Lower leg skin (tissue), 4 donors: ENCODE results near the gene ATIC. TPM values are rescaled to one million over a fixed set of nuclear protein-coding genes. Genes with fewer than 3 reads are reported as not detected.

Experiments
- DNase-seq, 2 donors: peaks; one replicate each; pipeline ENCODE4 v3.0.0-alpha.2; 2019; ENCODE audit warnings: low spot score in 2 of 2
- H3K4me3 ChIP-seq: fragments of 200-600 bp; sonication (generic); 2 replicates; pipeline ENCODE4 v1.5.1; 2017; ENCODE audit warnings: mild to moderate bottlenecking, low read depth; ENCODE audit not compliant: poor library complexity, severe bottlenecking
- CTCF ChIP-seq, 3 donors: fragments of 450-650 bp; IDR thresholded peaks; one replicate each; pipeline ENCODE4 v1.5.1; 2016; ENCODE audit warnings: antibody characterized with exemption in 3 of 3, mild to moderate bottlenecking in 3 of 3, moderate library complexity in 2 of 3
- POLR2A ChIP-seq, 2 donors: fragments of 450-650 bp; IDR thresholded peaks; one replicate each; pipeline ENCODE4 v1.6.1; 2016 to 2017; ENCODE audit warnings: antibody characterized with exemption in 2 of 2, mild to moderate bottlenecking in 1 of 2, moderate library complexity in 1 of 2
- WGBS, 2 donors: methylation state at CpG; one replicate each; pipeline ENCODE4 v1.1.5; 2018; 5-methylcytosine and 5-hydroxymethylcytosine counted together
- intact Hi-C: fragments of 100-400 bp; cut with DNase I; formaldehyde crosslinking; loops from one replicate; pipeline ENCODE4 v1.15.0; 2023; ENCODE audit warnings: low total_unique reads
- total RNA-seq, 4 donors: library from RNA; depleted of rRNA; stranded (reverse); fragments of >200 nt; gene quantifications; one replicate each; pipeline ENCODE4 v1.1.0, GENCODE V29; 2016

The ATIC gene
- total RNA-seq, 4 donors from 2014 or later = 29.7 to 48.6 (median 34.6) TPM

GRCh38 chr2:215280326-215280725 lies 31.5 kb upstream of the ATIC start:
- no peak for DNase-seq
- no peak overlapping the region for H3K4me3 ChIP-seq
- TF ChIP-seq POLR2A (IDR thresholded peaks at IDR 0.05) = no peak
- no peak for TF ChIP-seq CTCF (IDR thresholded peaks at IDR 0.05)
- intact Hi-C loops = no loop called here

- intact Hi-C loops = no loop called here
- 76 to 91% methylated on average over 1 of the region's 1 CpG for WGBS, 2 donors
- no peak for TF ChIP-seq POLR2A (IDR thresholded peaks at IDR 0.05)
- no peak for TF ChIP-seq CTCF (IDR thresholded peaks at IDR 0.05)
- no peak overlapping the region for H3K4me3 ChIP-seq
- no peak for DNase-seq
These were observed 28.6 kb upstream of the ATIC start for GRCh38 chr2:215283221-215283620.

GRCh38 chr2:215286309-215286708 lies 25.6 kb upstream of the ATIC start:
- DNase-seq = no peak
- no peak for TF ChIP-seq CTCF (IDR thresholded peaks at IDR 0.05)
- TF ChIP-seq POLR2A (IDR thresholded peaks at IDR 0.05) = no peak

GRCh38 chr2:215288112-215288815 lies 23.6 kb upstream of the ATIC start:
- no peak for DNase-seq
- intact Hi-C loops = no loop called here
- H3K4me3 ChIP-seq = no peak overlapping the region
- WGBS, 2 donors = 74 to 92% methylated on average over 6 of the region's 6 CpGs
- TF ChIP-seq CTCF (IDR thresholded peaks at IDR 0.05) = no peak
- no peak for TF ChIP-seq POLR2A (IDR thresholded peaks at IDR 0.05)

More at GRCh38 chr2:215286309-215286708, 25.6 kb upstream of the ATIC start:
- intact Hi-C loops = no loop called here
- 54 to 65% methylated on average over 2 of the region's 2 CpGs for WGBS, 2 donors
- no peak overlapping the region for H3K4me3 ChIP-seq

- no peak overlapping the region for H3K4me3 ChIP-seq
- TF ChIP-seq CTCF (IDR thresholded peaks at IDR 0.05) = no peak
- no peak for TF ChIP-seq POLR2A (IDR thresholded peaks at IDR 0.05)
- intact Hi-C loops = no loop called here
- no peak for DNase-seq
- 86 to 92% methylated on average over 3 of the region's 3 CpGs for WGBS, 2 donors
These were observed 20.8 kb upstream of the ATIC start for GRCh38 chr2:215290980-215291599.
